SK-N-SH (cell line): ENCODE measurements around the gene P3R3URF. TPM values are rescaled to one million over a fixed set of nuclear protein-coding genes. Genes with fewer than 3 reads are reported as not detected.

Source experiments
- CTCF ChIA-PET: fragments of 300-600, 350-600 bp; formaldehyde crosslinking; extraction: SDS; loops from one replicate; lab custom pipeline; 2021; lab: Yijun Ruan, JAX
- POLR2A ChIA-PET: fragments of 350-600 bp; sonication (Branson Sonifier 250); formaldehyde crosslinking; extraction: SDS; loops from one replicate; lab custom pipeline; 2020; ENCODE audit warnings: antibody characterized with exemption, inconsistent platforms; lab: Yijun Ruan, JAX
- DNase-seq: peaks from one replicate; pipeline ENCODE4 v3.0.0; 2012
- H2AFZ ChIP-seq: fragments of 200-600 bp; sonication (generic); 2 replicates; pipeline ENCODE4 v1.8.1; 2016; ENCODE audit warnings: antibody characterized with exemption, mild to moderate bottlenecking, low read depth
- H3F3A ChIP-seq: fragments of 200-600 bp; sonication (generic); replicated peaks from 2 replicates; pipeline ENCODE3; 2016; ENCODE audit warnings: antibody characterized with exemption, mild to moderate bottlenecking; ENCODE audit not compliant: insufficient read depth
- H3K27ac ChIP-seq, 2 experiments: fragments of 200-500 bp in 1 of 2; fragments of 200-600 bp in 1 of 2; sonication (Bioruptor generic) in 1 of 2; sonication (generic), shearing (Covaris generic) in 1 of 2; 2 replicates each; pipeline versions ENCODE4 v1.5.1 to v1.6.1; 2014 to 2016; ENCODE audit warnings: low read depth in 2 of 2, inconsistent platforms in 1 of 2, low read length in 1 of 2, mild to moderate bottlenecking in 1 of 2, mixed read lengths in 1 of 2
- H3K27me3 ChIP-seq: fragments of 200-600 bp; sonication (generic), shearing (Covaris generic); 2 replicates; pipeline ENCODE4 v1.6.1; 2016; ENCODE audit warnings: mixed run types; ENCODE audit not compliant: insufficient read depth
- H3K36me3 ChIP-seq, 2 experiments: fragments of 200-500 bp in 1 of 2; fragments of 200-600 bp in 1 of 2; sonication (Bioruptor generic) in 1 of 2; sonication (generic) in 1 of 2; replicated peaks in 1 of 2; 2 replicates each; pipeline versions ENCODE3 to v1.5.1; 2014 to 2016; ENCODE audit warnings: low read length in 1 of 2, mild to moderate bottlenecking in 1 of 2; ENCODE audit not compliant: insufficient read depth in 2 of 2, control insufficient read depth in 1 of 2
- H3K4me1 ChIP-seq, 2 experiments: fragments of 200-500 bp in 1 of 2; fragments of 200-600 bp in 1 of 2; sonication (Bioruptor generic) in 1 of 2; sonication (generic), shearing (Covaris generic) in 1 of 2; 2 replicates each; pipeline versions ENCODE4 v1.5.1 to v1.6.1; 2014 to 2016; ENCODE audit warnings: low read depth in 1 of 2, low read length in 1 of 2, mixed run types in 1 of 2; ENCODE audit not compliant: insufficient read depth in 2 of 2, control insufficient read depth in 1 of 2
- H3K4me2 ChIP-seq: fragments of 200-600 bp; sonication (generic), shearing (Covaris generic); 2 replicates; pipeline ENCODE4 v1.6.1; 2017; ENCODE audit warnings: mixed run types
- H3K4me3 ChIP-seq, 2 experiments: fragments of 200-500 bp in 1 of 2; fragments of 200-600 bp in 1 of 2; sonication (Bioruptor generic) in 1 of 2; sonication (generic), shearing (Covaris generic) in 1 of 2; 2 replicates each; pipeline versions ENCODE4 v1.5.1 to v1.8.1; 2014 to 2016; ENCODE audit warnings: low read depth in 2 of 2, inconsistent platforms in 1 of 2, low read length in 1 of 2, mild to moderate bottlenecking in 1 of 2, mixed read lengths in 1 of 2, moderate library complexity in 1 of 2
- H3K79me2 ChIP-seq: fragments of 200-600 bp; sonication (generic); 2 replicates; pipeline ENCODE4 v1.8.1; 2017; ENCODE audit warnings: mild to moderate bottlenecking; ENCODE audit not compliant: insufficient read depth
- H3K9ac ChIP-seq: fragments of 200-600 bp; sonication (generic); 2 replicates; pipeline ENCODE4 v1.6.1; 2017; ENCODE audit warnings: mixed run types
- H3K9me2 ChIP-seq: fragments of 200-600 bp; sonication (generic); 2 replicates; pipeline ENCODE4 v1.6.1; 2017; ENCODE audit warnings: mixed run types
- H3K9me3 ChIP-seq: fragments of 200-600 bp; sonication (generic); 2 replicates; pipeline ENCODE4 v1.6.1; 2017; ENCODE audit warnings: mixed run types, mild to moderate bottlenecking, moderate library complexity
- H4K20me1 ChIP-seq: fragments of 200-600 bp; sonication (generic); 2 replicates; pipeline ENCODE4 v1.6.1; 2017; ENCODE audit warnings: mild to moderate bottlenecking, mixed run types; ENCODE audit not compliant: insufficient read depth
- EP300 ChIP-seq, 2 experiments: IDR thresholded peaks; 2 replicates each; pipeline versions ENCODE4 v1.4.0 to v1.6.1; 2012; ENCODE audit warnings: borderline replicate concordance in 1 of 2, low read depth in 1 of 2, low read length in 1 of 2
- EZH2phosphoT487 ChIP-seq: fragments of 200-600 bp; sonication (generic); IDR thresholded peaks from 2 replicates; pipeline ENCODE4 v1.6.1; 2017; ENCODE audit warnings: low read depth, mixed run types, mild to moderate bottlenecking, antibody characterized with exemption, moderate library complexity, borderline replicate concordance
- GABPA ChIP-seq: IDR thresholded peaks from 2 replicates; pipeline ENCODE4 v1.4.0; 2012; ENCODE audit warnings: low read depth, mild to moderate bottlenecking
- GATA2 ChIP-seq: sonication (generic); formaldehyde crosslinking; IDR thresholded peaks from 2 replicates; pipeline ENCODE4 v1.5.0; 2020; ENCODE audit warnings: mild to moderate bottlenecking, missing genetic modification reagents
- MEF2A ChIP-seq: IDR thresholded peaks from 2 replicates; pipeline ENCODE4 v1.4.0; 2012; ENCODE audit warnings: low read depth, borderline replicate concordance
- MXI1 ChIP-seq: IDR thresholded peaks from 2 replicates; pipeline ENCODE4 v1.6.1; 2012; ENCODE audit warnings: mild to moderate bottlenecking, low read depth, low read length, improper control_type of control experiment
- PBX3 ChIP-seq: IDR thresholded peaks from 2 replicates; pipeline ENCODE4; 2012
- POLR2AphosphoS5 ChIP-seq: IDR thresholded peaks from 2 replicates; pipeline ENCODE4 v1.6.1; 2012; ENCODE audit warnings: low read depth, low read length
- RAD21 ChIP-seq: IDR thresholded peaks from 2 replicates; pipeline ENCODE4 v1.6.1; 2012; ENCODE audit warnings: mild to moderate bottlenecking, low read length
- RCOR1 ChIP-seq: fragments of 150-350 bp; IDR thresholded peaks from 2 replicates; pipeline ENCODE4 v1.6.1; 2017; ENCODE audit warnings: antibody characterized with exemption, low read length
- REST ChIP-seq: IDR thresholded peaks from 2 replicates; pipeline ENCODE4 v1.6.1; 2012; ENCODE audit warnings: mild to moderate bottlenecking, low read depth, low read length, moderate library complexity
- SIN3A ChIP-seq: IDR thresholded peaks from 2 replicates; pipeline ENCODE4 v1.6.1; 2012; ENCODE audit warnings: low read depth, mild to moderate bottlenecking, low read length, moderate library complexity, borderline replicate concordance
- SMC3 ChIP-seq: IDR thresholded peaks from 2 replicates; pipeline ENCODE4 v1.6.1; 2012; ENCODE audit warnings: low read depth, low read length, improper control_type of control experiment
- TCF12 ChIP-seq: IDR thresholded peaks from 2 replicates; pipeline ENCODE4 v1.4.0; 2012
- TEAD4 ChIP-seq: IDR thresholded peaks from 2 replicates; pipeline ENCODE4 v1.4.0; 2012; ENCODE audit warnings: mild to moderate bottlenecking, borderline replicate concordance; ENCODE audit not compliant: insufficient read depth
- YY1 ChIP-seq: IDR thresholded peaks from 2 replicates; pipeline ENCODE4 v1.4.0; 2012; ENCODE audit warnings: low read depth, mild to moderate bottlenecking
- WGBS: methylation state at CpG from one replicate; pipeline ENCODE4 v1.1.6; 2017; ENCODE audit warnings: low lambda C conversion rate; 5-methylcytosine and 5-hydroxymethylcytosine counted together
- polyA plus RNA-seq, 3 experiments: library from polyadenylated mRNA; depleted of rRNA; stranded (reverse); fragments of >200 nt; gene quantifications; 2 replicates each; pipeline ENCODE4 v1.2.3, GENCODE V29; 2012
- TF ChIP-seq, protein P1 (sequence below): IDR thresholded peaks from 2 replicates; pipeline ENCODE4 v1.4.0; 2012; ENCODE audit warnings: low read depth, borderline replicate concordance
- TF ChIP-seq, protein P2 (sequence below): IDR thresholded peaks from 2 replicates; pipeline ENCODE4 v1.4.0; 2012; ENCODE audit warnings: low read depth
- TF ChIP-seq, protein P3 (sequence below): fragments of 150-350 bp; IDR thresholded peaks from 2 replicates; pipeline ENCODE4 v1.6.1; 2017; ENCODE audit warnings: antibody characterized with exemption, low read length, low read depth, borderline replicate concordance

The P3R3URF gene
- polyA plus RNA-seq, 1 of the 3 experiments (the other 2 are of a cell fraction): not detected

DNA sequence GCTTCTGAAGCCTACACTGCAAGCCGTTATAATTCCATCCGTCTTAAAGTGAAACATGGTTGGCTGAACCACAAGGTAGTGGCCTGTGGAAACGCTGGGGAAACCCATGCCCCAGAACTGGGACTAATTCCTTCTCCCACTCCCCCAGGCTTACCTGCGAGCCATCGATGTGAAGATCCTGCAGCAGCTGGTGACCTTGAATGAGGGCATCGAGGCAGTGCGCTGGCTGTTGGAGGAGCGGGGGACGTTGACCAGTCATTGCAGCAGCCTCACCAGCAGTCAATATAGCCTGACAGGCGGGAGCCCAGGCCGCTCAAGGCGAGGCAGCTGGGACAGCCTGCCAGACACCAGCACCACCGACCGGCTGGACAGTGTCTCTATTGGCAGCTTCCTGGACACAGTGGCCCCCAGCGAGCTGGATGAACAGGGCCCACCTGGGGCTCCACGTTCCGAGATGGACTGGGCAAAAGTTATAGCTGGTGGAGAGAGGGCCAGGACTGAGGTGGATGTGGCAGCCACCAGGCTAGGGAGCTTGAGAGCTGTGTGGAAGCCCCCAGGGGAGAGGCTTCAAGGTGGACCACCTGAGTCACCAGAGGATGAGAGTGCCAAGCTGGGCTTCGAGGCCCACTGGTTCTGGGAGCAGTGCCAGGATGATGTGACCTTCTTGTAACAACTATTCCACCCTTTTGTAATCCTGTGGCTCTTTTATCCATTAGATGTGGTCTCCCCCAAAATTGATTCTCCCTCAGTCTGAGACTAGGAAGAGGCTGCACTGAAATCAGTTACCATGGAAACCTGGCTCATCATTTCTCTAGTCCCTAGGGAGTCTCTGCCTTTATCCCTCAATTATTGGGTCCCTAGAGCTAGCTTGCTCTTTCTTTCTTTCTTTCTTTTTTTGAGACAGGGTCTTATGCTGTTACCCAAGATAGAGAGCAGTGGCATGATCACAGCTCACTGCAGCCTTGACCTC is 43.5 kb upstream of the P3R3URF start:
- Histone ChIP-seq H3K27me3 (no peaks in the 10 kb centered on the region), H3K4me3 (no peak overlapping the region), H3K4me1 (no peaks in the 10 kb centered on the region; a peak in 1 of 4 replicates), H2AFZ (no peak overlapping the region), H4K20me1 (no peaks in the 10 kb centered on the region)
- TF ChIP-seq POLR2AphosphoS5 (no peak), RAD21 (no peak), RCOR1 (no peak), EZH2phosphoT487 (no peak), SMC3 (no peak), REST (no peak), EP300 (IDR thresholded peaks at IDR 0.05; ENCODE audit: borderline replicate concordance in 1 of 2, low read depth in 1 of 2, low read length in 1 of 2) (no peak), MXI1 (no peak), TCF12 (no peak), TEAD4 (no peak), PBX3 (no peak), YY1 (no peak), MEF2A (no peak), SIN3A (no peak), GATA2 (CRISPR knock-in tag) (no peak), GABPA (no peak)
- TF ChIP-seq, protein P1, sequence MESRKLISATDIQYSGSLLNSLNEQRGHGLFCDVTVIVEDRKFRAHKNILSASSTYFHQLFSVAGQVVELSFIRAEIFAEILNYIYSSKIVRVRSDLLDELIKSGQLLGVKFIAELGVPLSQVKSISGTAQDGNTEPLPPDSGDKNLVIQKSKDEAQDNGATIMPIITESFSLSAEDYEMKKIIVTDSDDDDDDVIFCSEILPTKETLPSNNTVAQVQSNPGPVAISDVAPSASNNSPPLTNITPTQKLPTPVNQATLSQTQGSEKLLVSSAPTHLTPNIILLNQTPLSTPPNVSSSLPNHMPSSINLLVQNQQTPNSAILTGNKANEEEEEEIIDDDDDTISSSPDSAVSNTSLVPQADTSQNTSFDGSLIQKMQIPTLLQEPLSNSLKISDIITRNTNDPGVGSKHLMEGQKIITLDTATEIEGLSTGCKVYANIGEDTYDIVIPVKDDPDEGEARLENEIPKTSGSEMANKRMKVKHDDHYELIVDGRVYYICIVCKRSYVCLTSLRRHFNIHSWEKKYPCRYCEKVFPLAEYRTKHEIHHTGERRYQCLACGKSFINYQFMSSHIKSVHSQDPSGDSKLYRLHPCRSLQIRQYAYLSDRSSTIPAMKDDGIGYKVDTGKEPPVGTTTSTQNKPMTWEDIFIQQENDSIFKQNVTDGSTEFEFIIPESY: no peak
- TF ChIP-seq, protein P2, sequence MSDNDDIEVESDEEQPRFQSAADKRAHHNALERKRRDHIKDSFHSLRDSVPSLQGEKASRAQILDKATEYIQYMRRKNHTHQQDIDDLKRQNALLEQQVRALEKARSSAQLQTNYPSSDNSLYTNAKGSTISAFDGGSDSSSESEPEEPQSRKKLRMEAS: no peak
- TF ChIP-seq, protein P3, sequence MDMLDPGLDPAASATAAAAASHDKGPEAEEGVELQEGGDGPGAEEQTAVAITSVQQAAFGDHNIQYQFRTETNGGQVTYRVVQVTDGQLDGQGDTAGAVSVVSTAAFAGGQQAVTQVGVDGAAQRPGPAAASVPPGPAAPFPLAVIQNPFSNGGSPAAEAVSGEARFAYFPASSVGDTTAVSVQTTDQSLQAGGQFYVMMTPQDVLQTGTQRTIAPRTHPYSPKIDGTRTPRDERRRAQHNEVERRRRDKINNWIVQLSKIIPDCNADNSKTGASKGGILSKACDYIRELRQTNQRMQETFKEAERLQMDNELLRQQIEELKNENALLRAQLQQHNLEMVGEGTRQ: no peak
- TF ChIP-seq, all 33 proteins: peak for 0
- no peak overlapping the region for H3K27ac ChIP-seq
- 86% methylated on average over 11 of the region's 18 CpGs for WGBS
- no peak overlapping the region for H3K9ac ChIP-seq
- POLR2A ChIA-PET: interaction anchor here (0.6 kb wide), 1 partner anchor 170 kb away, joined by 5 read pairs; no protein-coding TSS in a partner anchor
- DNase-seq: no peak
- H3K36me3 ChIP-seq: no peaks in the 10 kb centered on the region
- H3K79me2 ChIP-seq: no peaks in the 10 kb centered on the region
- H3K9me2 ChIP-seq: no peaks in the 10 kb centered on the region
- H3K9me3 ChIP-seq: no peaks in the 10 kb centered on the region
- CTCF ChIA-PET: interaction anchor here (1.2 kb wide), 1 partner anchor 11 kb away, joined by 4 read pairs; no protein-coding TSS in a partner anchor
- no peaks in the 10 kb centered on the region for H3F3A ChIP-seq
- no peak overlapping the region for H3K4me2 ChIP-seq
